BE2C (cell line): ENCODE results near the gene SAYSD1.

Experiments
- DNase-seq: peaks from one replicate; pipeline ENCODE4 v3.0.0-alpha.2; 2020
- H3K27me3 ChIP-seq: fragments of 250-450 bp; sonication (Bioruptor Pico); 2 replicates; pipeline ENCODE4 v1.5.1; 2020; ENCODE audit warnings: mild to moderate bottlenecking
- H3K36me3 ChIP-seq: fragments of 250-450 bp; sonication (Bioruptor Pico); 2 replicates; pipeline ENCODE4 v1.5.1; 2020; ENCODE audit warnings: mild to moderate bottlenecking
- H3K4me1 ChIP-seq: fragments of 250-450 bp; sonication (Bioruptor Pico); 2 replicates; pipeline ENCODE4 v1.5.1; 2020
- H3K4me3 ChIP-seq: 2 replicates; pipeline ENCODE4 v1.5.1; 2011; ENCODE audit warnings: low read depth, low read length
- H3K9me3 ChIP-seq: fragments of 250-450 bp; sonication (Bioruptor Pico); 2 replicates; pipeline ENCODE4 v1.5.1; 2020
- TF ChIP-seq, protein P1 (sequence below): IDR thresholded peaks from 2 replicates; pipeline ENCODE4 v1.5.1; 2012; ENCODE audit warnings: mild to moderate bottlenecking, low read depth, low read length

The SAYSD1 gene

DNA sequence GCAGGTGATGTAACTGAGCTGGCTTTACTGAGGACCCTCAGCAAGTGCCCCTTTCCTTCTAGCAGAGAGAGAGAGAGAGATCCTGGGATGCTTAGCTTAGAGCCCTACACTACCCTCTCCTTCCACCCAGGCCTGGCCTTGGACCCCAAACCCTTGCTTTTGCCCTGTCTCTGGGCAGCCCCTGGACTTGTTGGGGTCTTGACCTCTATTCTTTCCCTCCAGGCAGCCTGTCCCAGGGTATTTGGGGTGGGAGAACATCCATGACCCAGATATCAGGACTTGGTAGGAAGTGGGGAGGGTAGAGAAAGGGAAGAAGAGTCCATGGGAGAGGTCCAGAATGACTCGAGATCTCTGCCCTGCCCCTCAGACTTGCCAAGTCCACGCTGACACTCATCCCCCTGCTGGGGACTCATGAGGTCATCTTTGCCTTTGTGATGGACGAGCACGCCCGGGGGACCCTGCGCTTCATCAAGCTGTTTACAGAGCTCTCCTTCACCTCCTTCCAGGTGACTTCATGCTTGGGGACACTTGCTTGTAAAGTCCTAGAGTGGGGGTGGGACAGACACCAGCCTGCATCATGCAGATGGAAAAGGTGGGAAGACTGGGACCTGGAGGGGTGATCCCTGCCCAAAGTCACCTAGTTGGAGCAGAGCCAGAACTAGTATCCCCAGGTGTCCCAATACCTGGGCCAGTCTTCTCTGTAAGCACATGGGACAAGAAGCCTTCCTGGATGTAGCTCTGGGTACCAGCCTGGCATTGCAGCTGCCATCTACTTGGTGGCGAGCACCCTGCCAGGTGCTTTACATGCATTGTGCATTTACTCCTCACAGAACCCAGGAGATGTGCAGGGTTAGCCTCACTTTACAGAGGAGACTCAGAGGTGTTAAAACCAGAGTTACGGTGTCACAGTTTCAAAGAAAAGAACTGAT is 35.5 kb downstream of the SAYSD1 start:
- no peaks in the 10 kb centered on the region for H3K4me1 ChIP-seq
- no peaks in the 10 kb centered on the region; the same call in 1 of the 2 replicates for H3K27me3 ChIP-seq
- DNase-seq: no peak
- H3K4me3 ChIP-seq: no peak overlapping the region
- H3K36me3 ChIP-seq: no peaks in the 10 kb centered on the region
- H3K9me3 ChIP-seq: no peaks in the 10 kb centered on the region
- TF ChIP-seq, protein P1, sequence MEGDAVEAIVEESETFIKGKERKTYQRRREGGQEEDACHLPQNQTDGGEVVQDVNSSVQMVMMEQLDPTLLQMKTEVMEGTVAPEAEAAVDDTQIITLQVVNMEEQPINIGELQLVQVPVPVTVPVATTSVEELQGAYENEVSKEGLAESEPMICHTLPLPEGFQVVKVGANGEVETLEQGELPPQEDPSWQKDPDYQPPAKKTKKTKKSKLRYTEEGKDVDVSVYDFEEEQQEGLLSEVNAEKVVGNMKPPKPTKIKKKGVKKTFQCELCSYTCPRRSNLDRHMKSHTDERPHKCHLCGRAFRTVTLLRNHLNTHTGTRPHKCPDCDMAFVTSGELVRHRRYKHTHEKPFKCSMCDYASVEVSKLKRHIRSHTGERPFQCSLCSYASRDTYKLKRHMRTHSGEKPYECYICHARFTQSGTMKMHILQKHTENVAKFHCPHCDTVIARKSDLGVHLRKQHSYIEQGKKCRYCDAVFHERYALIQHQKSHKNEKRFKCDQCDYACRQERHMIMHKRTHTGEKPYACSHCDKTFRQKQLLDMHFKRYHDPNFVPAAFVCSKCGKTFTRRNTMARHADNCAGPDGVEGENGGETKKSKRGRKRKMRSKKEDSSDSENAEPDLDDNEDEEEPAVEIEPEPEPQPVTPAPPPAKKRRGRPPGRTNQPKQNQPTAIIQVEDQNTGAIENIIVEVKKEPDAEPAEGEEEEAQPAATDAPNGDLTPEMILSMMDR: no peak

DNA sequence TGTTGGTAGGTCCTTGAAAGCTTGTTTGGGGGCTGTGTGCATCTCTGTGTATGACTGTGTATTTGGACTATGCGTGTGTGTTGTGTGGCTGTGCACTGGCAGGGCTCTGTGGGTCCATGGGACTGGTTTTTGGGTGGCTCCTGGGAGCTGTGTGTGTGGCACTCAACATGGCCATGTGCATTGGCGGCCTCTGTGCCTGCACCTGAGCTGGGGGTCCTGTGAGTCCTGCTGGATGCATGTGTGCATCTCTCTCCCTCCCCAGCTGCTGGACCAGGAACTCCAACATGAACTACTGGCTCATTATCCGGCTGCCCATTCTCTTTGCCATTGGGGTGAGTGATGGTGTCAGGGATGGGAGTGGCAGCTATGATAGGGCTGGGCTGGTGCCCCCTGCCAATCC is 36.3 kb downstream of the SAYSD1 start:
- no peaks in the 10 kb centered on the region for H3K4me1 ChIP-seq
- H3K36me3 ChIP-seq: no peaks in the 10 kb centered on the region
- no peak overlapping the region for H3K4me3 ChIP-seq
- TF ChIP-seq, protein P1: no peak
- no peak for DNase-seq
- H3K27me3 ChIP-seq: no peaks in the 10 kb centered on the region
- no peaks in the 10 kb centered on the region for H3K9me3 ChIP-seq

DNA sequence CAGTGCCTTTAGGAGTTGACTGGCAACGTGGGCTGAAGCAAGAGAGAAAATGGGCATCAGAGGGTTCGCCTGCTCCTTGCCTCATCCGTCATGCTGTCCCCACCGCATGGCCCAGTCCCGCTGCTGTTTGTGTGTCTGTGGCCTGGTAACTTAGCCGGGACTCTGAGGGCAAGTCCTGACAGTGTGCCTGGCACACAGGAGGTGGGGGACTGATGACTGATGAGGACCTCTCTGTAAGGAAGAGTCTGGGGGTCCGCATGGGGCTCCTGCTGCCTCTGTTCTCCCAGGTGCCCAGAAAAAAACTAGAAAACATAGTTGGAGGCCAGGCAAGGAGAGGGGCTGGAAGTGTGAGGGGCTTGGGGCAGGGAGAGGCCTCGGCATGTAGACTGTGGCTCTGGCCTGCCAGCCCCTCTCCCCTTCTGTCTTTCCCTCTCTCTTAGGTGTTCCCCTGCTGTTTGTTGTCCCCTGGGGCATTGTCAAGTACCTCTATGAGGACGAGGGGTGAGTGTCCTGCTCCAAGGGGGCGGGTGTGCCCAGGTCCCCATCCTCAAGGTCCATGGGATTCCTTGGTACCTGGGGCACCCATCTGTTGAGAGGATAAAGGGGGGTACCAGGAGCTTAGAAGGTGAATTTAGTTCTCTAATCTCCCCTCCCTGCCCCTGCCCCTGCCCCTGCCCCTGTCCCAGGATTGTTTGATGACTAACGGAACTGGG is 36.9 kb downstream of the SAYSD1 start:
- no peaks in the 10 kb centered on the region for H3K27me3 ChIP-seq
- TF ChIP-seq, protein P1: no peak
- H3K4me1 ChIP-seq: no peaks in the 10 kb centered on the region
- no peaks in the 10 kb centered on the region for H3K9me3 ChIP-seq
- no peaks in the 10 kb centered on the region for H3K36me3 ChIP-seq
- no peak overlapping the region for H3K4me3 ChIP-seq
- no peak for DNase-seq

DNA sequence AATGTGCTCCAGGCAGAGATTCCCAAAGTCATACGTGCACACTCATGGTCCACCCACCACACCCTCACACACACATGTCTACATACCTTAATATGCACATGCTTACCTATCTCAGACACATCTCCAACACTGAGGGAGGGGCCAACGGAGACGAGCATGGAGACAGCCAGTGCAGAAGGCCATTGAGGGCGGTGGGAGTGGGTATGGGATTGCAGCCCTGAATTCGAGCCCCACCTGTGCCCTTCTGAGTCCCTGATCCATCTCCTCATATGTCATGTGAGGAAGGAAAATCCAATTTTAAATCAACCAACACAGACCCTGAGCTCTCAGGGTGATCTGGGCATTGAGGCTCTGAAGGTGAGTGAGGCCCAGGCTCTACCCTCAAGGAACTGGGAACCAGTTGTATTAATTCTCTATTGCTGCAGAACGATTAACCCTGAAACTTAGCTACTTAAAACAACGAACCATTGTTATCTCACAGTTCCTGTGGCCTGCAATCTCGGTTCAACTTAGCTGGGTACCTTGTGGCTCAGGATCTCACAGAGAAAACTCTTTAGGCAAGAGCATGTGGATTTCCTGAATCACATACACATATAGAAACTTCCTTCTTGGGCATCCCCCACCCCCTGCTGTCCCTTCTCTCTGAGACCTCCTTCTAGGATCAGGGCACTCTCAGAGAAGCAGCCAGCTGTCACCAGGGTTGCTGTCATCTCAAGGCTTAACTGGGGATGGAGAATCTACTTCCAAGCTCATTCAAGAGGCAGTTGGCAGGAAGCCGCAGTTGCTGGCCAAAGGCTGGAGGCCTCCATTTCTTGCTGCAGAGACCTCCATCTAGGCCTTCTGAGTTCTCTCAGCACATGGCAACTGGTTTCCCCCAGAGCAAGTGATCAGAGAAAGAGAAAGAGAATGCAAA is 38.1 kb downstream of the SAYSD1 start:
- Histone ChIP-seq H3K4me1 (no peaks in the 10 kb centered on the region), H3K4me3 (no peak overlapping the region), H3K9me3 (no peaks in the 10 kb centered on the region), H3K36me3 (no peaks in the 10 kb centered on the region), H3K27me3 (no peaks in the 10 kb centered on the region)
- no peak for DNase-seq
- TF ChIP-seq, protein P1: no peak

DNA sequence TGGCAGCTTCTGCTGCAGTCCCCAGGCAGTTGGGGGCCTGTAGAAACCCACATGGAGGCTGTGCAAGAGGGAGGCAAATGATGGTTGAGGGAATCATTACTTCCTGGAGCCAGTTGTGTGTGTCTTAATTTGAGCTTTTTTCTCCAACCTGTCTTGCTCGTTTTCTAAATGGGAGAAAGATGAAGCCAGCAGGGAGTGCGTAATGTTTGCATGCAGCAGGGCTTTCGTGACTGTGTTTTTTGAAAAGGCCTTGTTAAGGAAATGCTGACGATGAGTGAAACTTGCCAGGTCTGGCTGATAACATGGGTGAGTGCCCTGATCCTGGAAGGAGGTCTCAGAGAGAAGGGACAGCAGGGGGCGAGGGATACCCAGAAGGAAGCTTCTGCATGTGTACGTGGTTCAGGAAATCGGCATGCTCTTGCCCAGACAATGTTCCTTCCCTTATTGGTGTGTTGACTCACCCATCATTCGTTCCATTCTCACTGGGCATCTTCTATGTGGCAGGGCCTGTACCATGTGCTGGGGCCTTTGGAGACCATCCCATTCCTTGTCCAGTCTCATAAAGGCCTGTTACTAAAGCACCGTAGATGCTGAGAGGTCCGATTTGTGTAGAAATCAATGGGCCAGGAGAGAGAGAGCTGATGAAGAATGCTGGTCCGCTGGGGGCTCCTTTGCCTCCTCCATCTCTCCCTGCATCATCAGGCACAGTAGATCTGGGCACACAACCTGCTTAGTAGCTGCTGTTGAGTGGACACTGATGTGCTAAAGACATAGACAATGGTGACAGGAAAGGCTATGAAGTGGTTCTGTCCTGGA is 39.0 kb downstream of the SAYSD1 start:
- no peak for DNase-seq
- TF ChIP-seq, protein P1: no peak
- H3K4me3 ChIP-seq: no peak overlapping the region
- no peaks in the 10 kb centered on the region for H3K9me3 ChIP-seq
- H3K36me3 ChIP-seq: no peaks in the 10 kb centered on the region
- H3K27me3 ChIP-seq: no peaks in the 10 kb centered on the region
- H3K4me1 ChIP-seq: no peaks in the 10 kb centered on the region
